Right renal cortex interstitium (tissue), 3 donors: ENCODE measurements around the gene ACSBG1. TPM values are rescaled to one million over a fixed set of nuclear protein-coding genes. Genes with fewer than 3 reads are reported as not detected.
"Not testable (repeated sequence)": the region's sequence is repeated elsewhere in the genome, so short reads cannot be mapped to it uniquely, and the experiment has no call there.

Experiments used
- DNase-seq, 3 donors: peaks; one replicate each; pipeline ENCODE4 v3.0.0-alpha.2; 2013; ENCODE audit warnings: low read depth in 3 of 3, low spot score in 2 of 3
- polyA plus RNA-seq, 3 donors: library from polyadenylated mRNA; unstranded; fragments of 120-200 nt; gene quantifications; one replicate each; pipeline ENCODE4 v1.2.1, GENCODE V29; 2013; ENCODE audit not compliant: insufficient read length in 3 of 3

Gene ACSBG1
- polyA plus RNA-seq, 3 donors = 0.34 to 1.1 (median 0.74) TPM

DNA sequence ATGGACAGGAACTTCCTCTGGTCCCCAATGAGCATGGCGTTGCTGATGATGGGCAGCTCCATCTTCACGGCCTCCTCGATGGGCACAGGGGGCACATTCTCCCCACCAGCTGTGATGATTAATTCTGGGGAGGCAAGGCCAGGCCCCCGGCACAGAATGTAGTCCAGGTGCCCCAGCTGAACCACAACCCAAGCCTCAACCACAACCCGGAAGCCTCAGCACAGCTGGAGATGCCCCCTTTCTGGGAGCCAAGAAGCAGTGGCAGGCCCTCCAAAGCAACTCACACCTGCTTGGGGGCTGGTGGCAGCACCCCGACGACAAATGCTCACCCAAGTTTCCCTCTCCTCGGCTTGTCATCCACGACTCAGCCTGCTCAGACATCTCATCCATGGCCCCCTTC lies 60.0 kb downstream of the ACSBG1 start:
- DNase-seq = no peak

DNA sequence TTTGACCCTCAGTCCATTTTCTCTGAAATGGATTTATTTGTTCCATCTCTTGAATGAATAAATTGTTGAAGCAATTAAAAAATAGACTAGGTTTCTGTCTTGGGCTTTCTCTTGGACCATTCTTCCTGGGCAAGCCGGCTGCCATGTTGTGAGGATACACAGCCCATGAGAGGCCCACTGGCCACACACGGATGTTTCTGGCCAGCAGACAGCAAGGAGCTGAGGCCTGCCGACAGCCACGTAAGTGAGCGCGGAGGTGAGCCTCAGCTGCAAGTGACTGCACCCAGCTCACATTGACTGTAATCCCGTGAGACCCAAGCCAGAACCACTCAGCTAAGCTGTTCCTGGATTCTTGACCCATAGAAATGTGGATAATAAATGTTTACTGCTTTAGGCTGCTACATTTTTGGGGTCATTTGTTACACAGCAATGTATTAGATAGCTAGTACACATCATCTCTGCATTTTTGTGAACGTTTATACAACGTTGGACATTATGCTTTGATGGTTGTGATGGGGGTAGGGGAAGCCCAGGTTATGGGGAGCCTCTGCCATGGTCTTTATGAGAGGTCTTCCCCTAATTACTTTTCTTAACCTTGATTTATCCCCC lies 62.4 kb downstream of the ACSBG1 start:
- DNase-seq = no peak

DNA sequence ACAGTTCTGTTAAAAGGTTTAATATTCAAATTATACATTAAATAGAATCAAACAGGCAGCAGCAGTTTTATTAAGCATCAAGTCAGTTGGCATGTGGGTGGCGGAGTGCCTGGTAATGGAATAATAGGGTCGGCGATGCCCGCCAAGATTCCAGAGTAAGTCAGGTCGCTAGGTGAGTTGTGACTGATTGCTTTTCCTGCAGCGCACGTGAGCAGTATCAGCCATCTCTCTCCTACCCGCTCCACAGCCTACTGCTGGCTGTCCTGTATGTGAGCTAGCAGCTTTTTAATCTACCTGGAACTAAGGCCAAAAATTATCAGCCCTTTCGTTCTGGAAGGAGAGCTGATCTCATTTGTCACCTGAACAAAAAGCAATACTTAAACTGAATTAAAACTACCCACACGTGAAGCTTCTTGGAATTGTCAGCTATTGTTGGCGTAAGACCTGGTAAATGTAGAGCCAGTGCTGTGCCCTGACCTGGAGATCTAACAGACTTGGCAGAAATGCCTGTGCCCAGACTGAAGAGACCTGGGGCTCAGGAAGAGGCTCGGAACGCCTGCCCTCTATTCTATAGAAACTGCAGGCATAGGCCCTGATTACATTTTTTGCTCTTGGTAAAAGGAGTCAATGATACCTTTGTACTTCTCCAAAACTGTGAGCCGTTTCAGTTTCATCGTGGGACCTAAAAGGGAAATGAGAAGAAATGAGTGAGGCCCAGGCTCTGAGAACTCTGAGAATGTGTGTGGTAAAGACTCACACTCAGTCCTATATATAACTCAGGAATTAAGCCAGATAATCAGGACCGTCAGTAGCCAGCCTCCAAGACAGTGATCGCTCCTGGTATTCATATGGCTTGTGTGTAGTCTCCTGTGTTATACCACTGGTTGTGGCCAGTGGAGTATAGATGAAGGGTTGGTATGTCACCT lies 63.3 kb downstream of the ACSBG1 start:
- no peak for DNase-seq

DNA sequence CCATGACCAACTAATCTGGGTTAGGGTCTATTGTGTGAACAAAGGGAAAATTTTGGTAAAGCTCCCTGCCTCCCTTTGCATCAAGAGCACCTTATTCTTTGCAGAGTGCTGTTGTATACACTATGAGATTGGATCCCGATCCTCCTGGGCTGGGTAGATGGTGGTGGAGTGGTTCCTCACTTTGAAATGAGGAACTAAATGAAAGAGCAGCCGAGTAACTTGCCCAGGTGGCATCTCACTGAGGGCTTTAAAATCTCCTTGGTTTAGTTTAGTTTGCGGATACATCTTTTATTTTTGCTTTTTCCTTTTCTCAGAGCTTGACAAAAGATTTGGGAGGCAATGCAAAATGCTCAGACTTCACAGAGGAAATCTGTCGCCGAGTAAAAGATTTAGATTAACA lies 65.8 kb downstream of the ACSBG1 start:
- DNase-seq = no peak

DNA sequence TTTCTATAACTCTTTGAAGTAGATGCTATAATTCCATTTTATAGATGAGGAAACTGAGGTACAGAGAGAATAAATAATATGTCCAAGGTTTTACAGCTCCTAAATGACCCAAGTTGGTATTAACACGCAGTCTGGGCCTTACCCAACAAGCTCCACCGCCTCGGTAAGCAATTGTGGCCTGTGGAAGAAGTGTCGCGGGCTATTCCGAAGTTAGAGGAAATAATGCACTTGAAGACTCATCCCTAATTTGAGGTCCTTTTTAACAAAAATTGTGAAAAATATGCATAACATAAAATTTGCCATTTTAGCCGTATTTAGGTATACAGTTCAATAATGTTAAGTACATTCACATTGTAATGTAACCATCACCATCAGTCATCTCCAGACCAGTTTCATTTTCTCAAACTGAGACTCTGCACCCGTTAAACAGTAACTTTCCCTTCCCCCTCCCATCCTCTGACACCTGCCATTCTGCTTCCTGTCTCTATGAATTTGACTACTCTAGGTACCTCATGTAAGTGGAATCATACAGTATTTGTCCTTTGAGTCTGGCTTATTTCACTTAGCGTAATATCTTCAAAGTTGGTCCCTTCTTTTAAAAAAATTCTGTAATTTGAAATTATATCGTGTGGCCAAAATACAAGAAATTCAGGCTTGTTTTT lies 67.0 kb downstream of the ACSBG1 start:
- DNase-seq = no peak

DNA sequence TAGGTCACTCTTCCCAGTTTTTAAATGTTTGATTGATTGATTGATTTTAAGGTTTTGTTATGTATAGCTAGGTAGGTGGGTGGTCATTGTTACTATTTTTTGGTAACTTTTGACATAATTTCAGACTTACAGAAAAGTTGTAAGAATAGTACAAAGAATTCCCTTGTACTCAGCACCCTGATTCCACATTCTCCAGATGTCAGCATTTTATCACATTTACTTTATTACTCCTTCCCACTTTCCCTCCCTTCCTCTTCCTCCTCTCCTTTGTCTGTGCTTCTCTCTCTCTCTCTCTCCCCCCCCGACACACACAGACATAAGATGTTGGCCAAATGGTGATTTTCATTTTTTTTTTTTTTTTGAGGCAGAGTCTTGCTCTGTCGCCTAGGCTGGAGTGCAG lies 70.4 kb downstream of the ACSBG1 start:
- no peak for DNase-seq

DNA sequence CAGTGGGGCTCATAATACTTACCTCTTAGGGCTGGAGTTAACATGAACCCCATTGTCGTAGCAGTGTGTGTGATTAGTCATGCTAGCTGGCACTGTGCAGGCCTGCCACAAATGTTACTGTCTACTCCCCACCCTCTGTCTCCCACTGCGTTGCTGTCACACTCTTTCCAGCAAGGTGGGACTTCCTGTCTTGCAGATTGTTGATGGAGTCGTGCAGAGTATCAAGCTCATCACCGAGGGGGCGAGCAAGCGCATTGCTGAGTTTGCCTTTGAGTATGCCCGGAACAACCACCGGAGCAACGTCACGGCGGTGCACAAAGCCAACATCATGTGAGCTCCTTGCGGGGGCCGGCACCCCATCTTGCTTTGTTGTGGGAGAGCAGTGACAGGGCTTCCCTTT lies 72.3 kb downstream of the ACSBG1 start:
- no peak for DNase-seq

DNA sequence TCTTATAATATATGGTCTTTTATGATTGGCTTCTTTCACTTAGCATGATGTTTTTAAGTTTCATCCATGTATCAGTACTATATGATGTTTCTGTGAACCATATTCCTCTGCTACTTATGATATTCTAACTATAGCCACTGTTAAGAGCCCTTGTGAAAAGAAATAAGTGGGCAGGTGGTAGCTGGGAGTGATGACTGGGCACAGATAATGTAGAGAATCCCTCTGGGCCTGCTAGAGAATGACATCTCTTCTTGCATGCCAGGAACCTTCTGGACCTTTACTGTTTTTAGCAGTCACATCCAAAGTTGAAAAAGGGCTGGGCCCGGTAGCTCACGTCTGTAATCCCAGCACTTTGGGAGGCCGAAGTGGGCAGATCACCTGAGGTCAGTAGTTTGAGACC lies 75.0 kb downstream of the ACSBG1 start:
- no peak for DNase-seq

DNA sequence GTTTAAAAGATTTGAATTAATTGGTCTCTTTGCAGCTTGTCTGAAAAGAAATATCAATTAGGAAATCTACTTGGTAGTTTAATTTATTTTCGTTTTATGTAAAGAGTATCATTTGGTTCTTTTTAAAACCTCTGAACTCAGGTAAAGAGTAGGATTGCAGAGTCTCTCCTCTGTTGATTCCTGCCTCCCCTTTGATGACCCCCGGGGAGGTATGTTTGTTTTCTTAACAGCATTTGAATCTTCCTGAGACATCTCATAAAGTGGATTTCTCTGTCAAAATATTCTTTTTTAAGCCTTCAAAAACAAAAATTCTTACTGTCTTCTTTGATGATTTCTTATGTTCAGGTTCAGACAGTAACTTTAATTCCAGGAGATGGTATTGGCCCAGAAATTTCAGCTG lies 77.2 kb downstream of the ACSBG1 start:
- no peak for DNase-seq

DNA sequence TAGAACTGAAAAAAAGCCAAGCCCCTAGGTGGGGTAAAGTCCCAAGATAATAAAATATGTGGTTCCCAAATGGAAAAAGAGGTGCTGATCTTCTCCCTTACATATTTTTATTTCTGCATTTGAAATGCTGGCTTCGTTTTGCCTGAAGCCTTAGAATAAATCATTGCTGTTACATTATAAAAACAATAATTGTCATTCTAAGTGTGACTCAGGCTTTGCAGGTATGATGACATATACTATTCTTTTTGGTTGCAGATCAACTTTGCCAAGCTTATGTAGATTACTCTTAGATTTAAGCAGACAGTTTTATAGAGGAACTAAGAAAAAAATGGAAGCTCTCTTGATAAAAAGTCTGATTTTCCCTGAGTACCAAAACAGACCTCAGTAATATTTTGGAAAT lies 77.7 kb downstream of the ACSBG1 start:
- DNase-seq = no peak

DNA sequence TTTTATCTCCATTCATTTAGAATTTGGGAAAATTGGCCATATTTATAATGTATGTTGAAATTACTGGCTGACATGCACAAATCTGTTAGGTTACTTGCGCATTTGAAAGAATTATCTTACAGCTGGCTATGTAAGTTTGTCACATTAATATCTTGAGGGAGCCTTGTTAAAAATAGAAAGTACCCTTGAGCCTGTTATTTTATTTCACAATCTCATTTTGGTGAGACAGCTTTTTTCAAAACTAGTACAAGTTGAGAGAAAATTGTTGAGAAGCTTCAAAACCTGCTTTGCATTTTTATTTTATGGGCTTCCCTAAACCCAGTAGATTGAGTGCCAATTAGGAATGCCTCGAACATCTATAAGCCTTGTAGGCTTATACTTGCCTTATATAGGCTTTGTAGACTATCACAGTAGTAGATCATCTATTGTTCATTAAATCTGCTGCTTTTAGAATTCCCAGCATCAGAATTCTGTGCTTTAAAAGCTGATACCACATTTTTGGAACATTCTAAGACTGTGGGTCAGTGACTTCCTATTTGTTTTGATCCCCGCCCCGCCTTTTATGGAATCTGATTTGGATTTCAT lies 78.9 kb downstream of the ACSBG1 start:
- no peak for DNase-seq

DNA sequence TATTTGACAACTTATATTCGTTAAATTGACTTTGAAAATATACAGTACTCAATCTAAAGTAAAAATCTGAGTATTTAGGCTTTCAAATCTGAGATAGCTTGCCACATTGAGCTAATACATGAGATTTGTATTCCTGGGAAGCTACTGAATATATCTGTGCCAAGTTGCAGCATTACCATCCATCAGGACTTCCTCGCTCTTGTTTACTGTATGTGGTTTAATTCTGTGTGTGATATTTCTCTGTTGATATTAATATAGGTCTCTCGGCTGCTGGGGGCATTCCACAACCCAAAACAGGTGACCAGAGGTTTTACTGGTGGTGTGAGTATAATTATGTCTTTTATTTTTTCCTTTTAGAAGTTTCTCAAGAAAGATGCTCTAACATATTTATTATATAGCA lies 79.4 kb downstream of the ACSBG1 start:
- DNase-seq = no peak

DNA sequence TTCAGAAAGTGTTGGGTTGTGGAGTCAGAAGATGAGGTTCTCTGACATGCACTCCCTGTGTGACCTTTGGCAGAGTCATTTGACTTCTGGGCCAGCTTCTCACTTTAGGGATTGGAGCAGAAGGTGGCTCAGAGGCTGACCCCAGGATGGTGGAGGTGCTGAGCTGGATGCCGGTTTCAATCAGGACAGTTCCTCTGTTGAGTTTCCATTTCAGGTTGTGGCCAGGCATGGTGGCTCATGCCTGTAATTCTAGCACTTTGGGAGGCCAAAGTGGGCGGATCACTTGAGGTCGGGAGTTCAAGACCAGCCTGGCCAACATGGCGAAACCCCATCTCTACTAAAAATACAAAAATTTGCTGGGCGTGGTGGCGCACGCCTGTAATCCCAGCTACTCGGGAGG lies 83.3 kb downstream of the ACSBG1 start:
- DNase-seq = not testable (repeated sequence)

DNA sequence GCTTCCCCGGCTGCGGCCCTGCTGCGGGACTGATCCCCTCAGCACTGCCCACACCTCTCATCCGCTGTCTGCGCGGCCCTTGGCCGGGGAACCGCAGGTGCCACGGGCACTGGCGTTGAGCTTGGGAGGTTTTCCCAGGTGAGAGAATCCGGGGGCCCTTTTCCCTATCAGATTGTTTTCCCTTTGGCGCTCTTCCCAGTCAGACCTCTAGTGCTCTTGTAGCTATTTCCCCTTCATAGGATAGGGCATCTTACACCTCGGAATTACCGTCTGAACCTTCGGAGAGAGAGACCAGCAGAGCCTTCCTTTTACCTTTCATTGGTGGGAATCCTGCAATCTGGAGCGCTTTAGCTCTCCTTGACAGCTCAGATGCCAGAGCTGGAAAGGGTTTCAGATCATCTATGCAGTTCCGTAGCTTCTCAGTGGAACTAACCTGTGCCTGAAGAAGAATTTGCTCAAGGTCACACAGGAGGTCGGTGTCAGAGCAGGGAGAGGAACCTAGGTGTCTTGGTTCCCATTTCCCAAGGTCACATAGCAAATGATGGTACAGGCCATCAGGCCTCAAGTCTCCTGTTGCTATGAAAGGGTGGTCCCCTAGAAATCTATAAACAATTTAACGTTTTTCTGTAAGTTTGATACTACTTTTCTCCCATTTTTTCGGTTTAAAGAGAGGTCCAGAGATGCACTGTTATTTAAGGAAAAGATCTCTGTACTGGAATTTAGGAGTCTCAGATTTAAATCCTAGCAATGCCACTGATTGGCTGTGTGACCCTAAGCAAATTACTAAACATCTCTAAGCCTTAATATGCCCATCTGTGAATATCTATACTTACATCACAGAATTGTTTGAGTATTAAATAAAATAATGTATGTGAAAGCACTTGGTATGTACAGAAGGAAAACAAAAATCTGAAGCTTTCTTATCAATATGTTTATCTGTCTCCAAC lies 84.3 kb downstream of the ACSBG1 start:
- no peak for DNase-seq

DNA sequence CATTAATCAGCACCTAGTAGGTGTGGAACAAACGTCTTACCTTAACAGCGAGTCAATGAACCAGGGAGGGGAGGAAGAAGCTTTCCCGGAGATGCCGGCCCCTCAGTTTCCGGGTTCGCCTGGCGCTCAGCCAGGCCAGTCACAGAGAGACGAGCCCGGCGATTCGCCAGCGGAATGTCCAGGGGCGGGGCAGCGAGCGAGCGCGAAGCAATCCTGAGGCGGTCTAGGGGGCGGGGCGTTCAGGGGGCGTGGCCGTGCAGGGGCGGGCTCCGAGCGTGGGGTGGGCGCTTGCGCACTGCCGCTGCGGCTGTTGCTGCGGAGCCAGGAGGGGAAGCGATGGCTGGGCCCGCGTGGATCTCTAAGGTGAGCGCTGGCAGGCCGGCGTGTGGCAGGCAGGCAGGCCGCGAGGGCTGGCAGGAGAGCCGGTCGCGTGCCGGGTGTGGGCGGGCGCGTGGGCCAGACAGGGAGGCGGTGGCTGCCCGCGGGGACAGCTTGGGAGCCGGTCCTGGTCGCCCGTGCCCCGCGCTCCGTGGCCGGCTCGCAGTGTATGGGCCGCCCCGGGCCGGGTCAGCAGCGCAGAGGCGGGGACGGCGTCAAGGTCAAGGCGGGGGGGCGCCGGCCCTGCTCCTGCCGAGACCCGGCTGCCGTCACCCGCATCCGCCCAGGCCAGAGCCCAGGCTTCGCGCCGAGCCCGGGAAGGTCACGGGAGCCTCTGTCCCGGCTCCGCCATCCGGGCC lies 85.1 kb downstream of the ACSBG1 start, which contains the start of gene IDH3A:
Gene IDH3A (plus strand): TSS at position 295 of the 737 bp plus-strand sequence. CDS start 42 bp downstream, at position 337.
- DNase-seq = peak; percentile 94 to 96 (median 95)

DNA sequence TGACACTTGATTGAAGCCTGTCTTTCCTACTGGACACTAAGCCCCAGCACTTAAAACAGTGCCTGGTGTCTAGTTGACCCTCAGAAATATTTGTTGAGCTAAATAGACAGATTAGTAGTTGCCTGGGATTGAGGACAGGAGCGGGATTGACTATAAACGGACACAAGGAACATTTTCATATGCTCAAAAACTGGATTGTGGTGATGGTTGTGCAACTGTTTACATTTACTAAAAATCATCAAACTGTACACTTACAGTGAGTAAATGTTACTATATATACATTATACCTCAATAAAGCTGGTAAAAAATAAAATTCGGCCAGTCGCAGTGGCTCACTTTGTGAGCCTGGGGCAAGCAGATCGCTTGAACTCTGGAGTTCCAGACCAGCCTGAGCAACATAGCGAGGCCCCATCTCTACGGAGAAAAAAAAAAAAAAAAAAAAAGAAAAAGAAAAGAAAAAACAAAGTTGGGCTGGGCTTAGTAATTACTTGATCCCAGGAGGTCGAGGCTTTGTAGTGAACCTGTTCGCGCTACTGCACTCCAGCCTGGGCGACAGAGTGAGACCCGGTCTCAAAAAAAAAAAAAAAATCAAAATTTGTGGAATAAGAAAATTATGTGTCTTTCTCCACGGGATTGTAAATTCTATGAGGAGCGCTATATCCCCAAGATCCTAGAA lies 85.8 kb downstream of the ACSBG1 start:
- no peak for DNase-seq

DNA sequence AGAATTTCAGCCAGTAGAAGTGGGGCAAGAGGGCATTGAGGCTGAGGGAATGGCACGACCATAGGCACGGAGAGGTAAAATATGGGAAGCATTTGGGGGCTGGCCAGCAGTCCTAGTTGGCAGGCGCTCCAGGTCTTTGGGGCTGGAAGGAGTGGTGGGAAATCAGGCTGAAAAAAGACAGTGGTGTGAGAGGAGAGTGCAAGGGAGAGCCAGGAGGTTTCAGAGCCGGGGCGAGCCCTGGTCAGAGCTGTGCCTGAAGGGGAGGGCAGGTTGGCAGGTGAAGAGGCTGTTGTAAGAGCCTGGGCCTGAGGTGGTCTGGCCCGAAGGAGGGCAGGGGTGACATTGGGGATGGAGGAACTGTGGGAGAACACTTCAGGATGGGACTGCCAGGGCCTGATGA lies 86.8 kb downstream of the ACSBG1 start:
- no peak for DNase-seq

DNA sequence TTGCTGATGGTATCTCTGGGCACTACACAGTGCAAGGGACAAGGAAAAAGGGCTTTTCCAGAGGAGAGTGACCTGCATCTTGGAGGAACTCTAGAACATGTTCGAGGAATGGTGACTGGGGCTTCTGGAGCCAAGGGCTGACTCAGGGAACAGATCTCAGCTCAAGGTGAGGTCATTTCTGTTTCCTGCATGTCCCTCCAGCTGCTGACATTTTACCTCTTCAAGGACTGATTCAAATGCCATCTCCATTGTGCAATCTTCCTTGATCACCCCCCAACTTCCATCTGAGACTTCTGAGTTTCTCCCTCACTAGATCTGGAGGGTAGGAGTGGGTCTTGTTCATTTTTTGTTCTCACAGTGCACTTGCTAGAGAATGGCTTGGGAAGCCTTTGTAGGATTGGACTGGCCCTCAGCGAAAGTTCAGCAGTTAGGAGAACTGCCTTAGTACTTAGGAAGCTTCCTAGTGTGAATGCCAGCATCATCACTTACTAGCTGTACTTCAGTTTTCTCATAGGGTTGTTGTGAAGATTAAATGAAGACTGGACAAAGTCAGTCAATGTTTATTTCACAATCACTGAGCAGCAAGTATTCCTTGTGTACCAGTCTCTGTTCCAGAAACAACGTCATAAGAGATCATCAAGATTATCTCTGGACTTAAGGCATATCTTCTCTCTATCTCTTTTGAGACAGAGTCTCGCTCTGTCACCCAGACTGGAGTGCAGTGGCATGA lies 87.8 kb downstream of the ACSBG1 start:
- DNase-seq = no peak
